Measurements from ENCODE around the gene PRDM2. TPM values are rescaled to one million over a fixed set of nuclear protein-coding genes. Genes with fewer than 3 reads are reported as not detected.

The PRDM2 gene
- total RNA-seq, 1 donor from 2014 or later, result 23.0 TPM

GRCh38 chr1:13871886-13872285 lies 171.9 kb downstream of the PRDM2 start:
- Histone ChIP-seq H3K9me3 (ENCODE audit: control insufficient read depth in 3 of 3, low read length in 3 of 3) (peaks cover 0 to 2% (median 0%) of the 10 kb centered on the region in 3 donors), H3K36me3 (ENCODE audit: control insufficient read depth in 3 of 3, insufficient read depth in 3 of 3, low read length in 3 of 3) (no peaks in the 10 kb centered on the region), H3K9ac (ENCODE audit: low read depth in 1 of 3, low read length in 3 of 3) (no peak overlapping the region), H3K4me3 (ENCODE audit: low read length in 3 of 3) (no peak overlapping the region), H3K27me3 (ENCODE audit: control insufficient read depth in 3 of 3, insufficient read depth in 3 of 3, low read length in 3 of 3) (peaks cover 0 to 4% (median 0%) of the 10 kb centered on the region in 3 donors), H3K27ac (ENCODE audit: low read depth, low read length) (no peak overlapping the region), H3K4me1 (ENCODE audit: control insufficient read depth in 3 of 3, insufficient read depth in 3 of 3, low read length in 3 of 3) (no peaks in the 10 kb centered on the region)

GRCh38 chr1:13873032-13873431 lies 173.0 kb downstream of the PRDM2 start:
- Histone ChIP-seq H3K4me3 (ENCODE audit: low read length in 3 of 3) (no peak overlapping the region), H3K4me1 (ENCODE audit: control insufficient read depth in 3 of 3, insufficient read depth in 3 of 3, low read length in 3 of 3) (no peaks in the 10 kb centered on the region), H3K27ac (ENCODE audit: low read depth, low read length) (no peak overlapping the region), H3K9ac (ENCODE audit: low read depth in 1 of 3, low read length in 3 of 3) (no peak overlapping the region), H3K27me3 (ENCODE audit: control insufficient read depth in 3 of 3, insufficient read depth in 3 of 3, low read length in 3 of 3) (peaks cover 0 to 4% (median 0%) of the 10 kb centered on the region in 3 donors), H3K9me3 (ENCODE audit: control insufficient read depth in 3 of 3, low read length in 3 of 3) (peaks cover 0 to 2% (median 0%) of the 10 kb centered on the region in 3 donors), H3K36me3 (ENCODE audit: control insufficient read depth in 3 of 3, insufficient read depth in 3 of 3, low read length in 3 of 3) (no peaks in the 10 kb centered on the region)

Small RNA genes lying within 50 kb of the gene (small RNA-seq; reads per million reads assigned to genes)
- gene RF00564, result not detected

Other genes starting within 250 kb of the PRDM2 start
- gene LRRC38, start 186.2 kb upstream of the PRDM2 start, total RNA-seq, result 10.4 TPM
- gene PDPN, start 116.4 kb upstream of the PRDM2 start, total RNA-seq, result 13.6 TPM

Data from skeletal muscle tissue (tissue), 5 donors.